Gastrocnemius medialis (tissue), 4 donors: ENCODE results near the gene TNFRSF18.

ENCODE experiments used
- CTCF ChIP-seq, 5 experiments: fragments of 450-650 bp in 3 of 5; fragments of 200-600 bp in 2 of 5; sonication (generic) in 2 of 5; IDR thresholded peaks in 4 of 5; conservative IDR thresholded peaks in 1 of 5; 1 replicate in 4 of 5; 2 replicates in 1 of 5; pipeline ENCODE4 v1.5.1; 2016 to 2019; ENCODE audit warnings: antibody characterized with exemption in 5 of 5, mild to moderate bottlenecking in 3 of 5, moderate library complexity in 3 of 5
- POLR2A ChIP-seq, 2 donors: fragments of 450-650 bp; IDR thresholded peaks; one replicate each; pipeline ENCODE4 v1.6.1; 2017; ENCODE audit warnings: antibody characterized with exemption in 2 of 2, mild to moderate bottlenecking in 2 of 2, moderate library complexity in 2 of 2

- peak in 1 of 5 experiments; percentile 18 for TF ChIP-seq CTCF (IDR thresholded peaks at IDR 0.05 in 4 of 5, conservative IDR thresholded peaks at IDR 0.05 in 1 of 5)
- TF ChIP-seq POLR2A (IDR thresholded peaks at IDR 0.05): peak; percentile 22 to 46
Measured at GRCh38 chr1:1230656-1231399, 24.4 kb upstream of the TNFRSF18 start.
